ENCODE data around the gene CDC42SE2.

DNA sequence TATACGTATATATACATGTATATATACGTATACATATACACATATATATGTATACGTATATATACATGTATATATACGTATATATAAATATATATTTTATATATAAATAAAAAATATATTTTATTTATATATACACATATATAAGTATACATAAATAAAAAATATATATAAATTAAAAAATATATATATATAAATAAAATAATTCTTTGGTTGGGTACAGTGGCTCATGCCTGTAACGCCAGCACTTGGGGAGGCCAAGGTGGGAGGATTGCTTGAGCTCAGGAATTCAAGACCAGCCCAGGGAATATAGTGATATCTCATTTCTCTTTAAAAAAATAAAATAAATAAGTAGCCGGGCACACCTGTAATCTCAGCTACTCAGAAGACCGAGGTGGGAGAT is 155.0 kb downstream of the CDC42SE2 start:
- TF ChIP-seq, protein P1, sequence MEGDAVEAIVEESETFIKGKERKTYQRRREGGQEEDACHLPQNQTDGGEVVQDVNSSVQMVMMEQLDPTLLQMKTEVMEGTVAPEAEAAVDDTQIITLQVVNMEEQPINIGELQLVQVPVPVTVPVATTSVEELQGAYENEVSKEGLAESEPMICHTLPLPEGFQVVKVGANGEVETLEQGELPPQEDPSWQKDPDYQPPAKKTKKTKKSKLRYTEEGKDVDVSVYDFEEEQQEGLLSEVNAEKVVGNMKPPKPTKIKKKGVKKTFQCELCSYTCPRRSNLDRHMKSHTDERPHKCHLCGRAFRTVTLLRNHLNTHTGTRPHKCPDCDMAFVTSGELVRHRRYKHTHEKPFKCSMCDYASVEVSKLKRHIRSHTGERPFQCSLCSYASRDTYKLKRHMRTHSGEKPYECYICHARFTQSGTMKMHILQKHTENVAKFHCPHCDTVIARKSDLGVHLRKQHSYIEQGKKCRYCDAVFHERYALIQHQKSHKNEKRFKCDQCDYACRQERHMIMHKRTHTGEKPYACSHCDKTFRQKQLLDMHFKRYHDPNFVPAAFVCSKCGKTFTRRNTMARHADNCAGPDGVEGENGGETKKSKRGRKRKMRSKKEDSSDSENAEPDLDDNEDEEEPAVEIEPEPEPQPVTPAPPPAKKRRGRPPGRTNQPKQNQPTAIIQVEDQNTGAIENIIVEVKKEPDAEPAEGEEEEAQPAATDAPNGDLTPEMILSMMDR (IDR thresholded peaks at IDR 0.05; ENCODE audit: insufficient read depth, low read depth, low read length) = no peak
- TF ChIP-seq EZH2 (IDR thresholded peaks at IDR 0.05; ENCODE audit: insufficient read depth, low read length) = no peak
